K562 (cell line): ENCODE results near the gene MTHFR. TPM values are rescaled to one million over a fixed set of nuclear protein-coding genes. Genes with fewer than 3 reads are reported as not detected.
A peak's percentile ranks its signal among the peaks of the same experiment; 100 is the strongest.

Experiments used
- ESRRB ChIP-seq: fragments of 250-450 bp; sonication (Bioruptor Pico); IDR thresholded peaks from 2 replicates; pipeline ENCODE4 v1.5.0; 2020; ENCODE audit warnings: mild to moderate bottlenecking, moderate library complexity, borderline replicate concordance
- FOXP1 ChIP-seq: sonication (generic); formaldehyde crosslinking; IDR thresholded peaks from 2 replicates; pipeline ENCODE4 v1.8.0; 2022; ENCODE audit warnings: mild to moderate bottlenecking, missing genetic modification reagents
- HMGN3 ChIP-seq: IDR thresholded peaks from 2 replicates; pipeline ENCODE4 v1.6.1; 2011; ENCODE audit warnings: borderline replicate concordance, low read depth, mild to moderate bottlenecking, mixed read lengths, low read length; ENCODE audit not compliant: insufficient read length; ENCODE audit errors: extremely low read depth
- IRF1 ChIP-seq: sonication (generic); formaldehyde crosslinking; IDR thresholded peaks from 2 replicates; pipeline ENCODE4 v1.8.0; 2022; ENCODE audit warnings: missing genetic modification reagents, mild to moderate bottlenecking, borderline replicate concordance
- MTA2 ChIP-seq: fragments of 450-650 bp; IDR thresholded peaks from 2 replicates; pipeline ENCODE4 v1.6.1; 2016; ENCODE audit warnings: low read depth
- NFE2 ChIP-seq: IDR thresholded peaks from 2 replicates; pipeline ENCODE4 v1.6.1; 2014; ENCODE audit warnings: antibody characterized with exemption, low read depth
- RBFOX2 ChIP-seq: fragments of 200-400 bp; formaldehyde crosslinking; IDR thresholded peaks from 2 replicates; pipeline ENCODE4 v1.6.1; 2017; ENCODE audit warnings: low read depth, mild to moderate bottlenecking, low read length, moderate library complexity
- TCF15 ChIP-seq: fragments of 250-450 bp; sonication (Bioruptor Pico); IDR thresholded peaks from 2 replicates; pipeline ENCODE4 v1.8.0; 2022; ENCODE audit warnings: moderate library complexity, mild to moderate bottlenecking, inconsistent platforms
- TSHZ1 ChIP-seq: fragments of 250-450 bp; sonication (Bioruptor Pico); IDR thresholded peaks from 2 replicates; pipeline ENCODE4 v1.4.0; 2020; ENCODE audit warnings: mild to moderate bottlenecking, moderate library complexity
- ZBTB9 ChIP-seq: fragments of 450-650 bp; formaldehyde crosslinking; IDR thresholded peaks from 2 replicates; pipeline ENCODE4 v1.4.0; 2020; ENCODE audit warnings: mild to moderate bottlenecking, moderate library complexity
- ZNF24 ChIP-seq: fragments of 450-650 bp; IDR thresholded peaks from 2 replicates; pipeline ENCODE4 v1.6.1; 2016
- ZNF431 ChIP-seq: sonication (generic); formaldehyde crosslinking; IDR thresholded peaks from 2 replicates; pipeline ENCODE4 v1.8.0; 2022; ENCODE audit warnings: mild to moderate bottlenecking, missing genetic modification reagents
- ZNF449 ChIP-seq: fragments of 250-450 bp; sonication (Bioruptor Pico); IDR thresholded peaks from 2 replicates; pipeline ENCODE4 v1.8.0; 2022; ENCODE audit warnings: moderate library complexity, mild to moderate bottlenecking, inconsistent platforms
- ZNF740 ChIP-seq, 3 experiments: fragments of 200-800 bp in 1 of 3; sonication (Bioruptor generic) in 1 of 3; sonication (generic) in 1 of 3; formaldehyde crosslinking in 1 of 3; IDR thresholded peaks; 2 replicates each; pipeline versions ENCODE4 v1.6.1 to v1.8.0; 2016 to 2022; ENCODE audit warnings: mild to moderate bottlenecking in 2 of 3, missing compliant biosample characterization in 2 of 3, missing genetic modification characterization in 2 of 3, missing genetic modification reagents in 1 of 3
- polyA plus RNA-seq, 8 experiments: library from polyadenylated mRNA; depleted of rRNA in 4 of 8; stranded (reverse) in 5 of 8; unstranded in 3 of 8; fragments of >200 nt; fragmentation: Nextera tagmentation in 2 of 8; fragmentation: Illumina TruSeq in 1 of 8; extraction: Ambion mirVana in 2 of 8; extraction: Trizol in 1 of 8; gene quantifications; 2 replicates each; pipeline versions ENCODE4 v1.2.1 to v1.2.3, GENCODE V29; 2011 to 2014; ENCODE audit warnings: inconsistent platforms in 1 of 8, missing spikeins in 1 of 8
- total RNA-seq, 7 experiments: library from RNA; depleted of rRNA in 6 of 7; stranded (reverse); fragments of >200 nt in 6 of 7; fragmentation: Illumina TruSeq in 2 of 7; extraction: Trizol in 2 of 7; gene quantifications; 2 replicates each; pipeline versions ENCODE4 v1.2.1 to v1.2.3, GENCODE V29; 2011 to 2021; ENCODE audit warnings: low replicate concordance in 1 of 7
- TF ChIP-seq, protein P1 (sequence below): sonication (generic); formaldehyde crosslinking; IDR thresholded peaks from 2 replicates; pipeline ENCODE4 v1.8.0; 2022; ENCODE audit warnings: missing genetic modification reagents, mild to moderate bottlenecking, moderate library complexity, borderline replicate concordance

Gene MTHFR
- total and polyA plus RNA-seq, 9 of the 15 experiments (the other 6 are each of a cell fraction or from before 2014, with no cell fraction given): 5.0 to 104 (median 62.6) TPM

DNA sequence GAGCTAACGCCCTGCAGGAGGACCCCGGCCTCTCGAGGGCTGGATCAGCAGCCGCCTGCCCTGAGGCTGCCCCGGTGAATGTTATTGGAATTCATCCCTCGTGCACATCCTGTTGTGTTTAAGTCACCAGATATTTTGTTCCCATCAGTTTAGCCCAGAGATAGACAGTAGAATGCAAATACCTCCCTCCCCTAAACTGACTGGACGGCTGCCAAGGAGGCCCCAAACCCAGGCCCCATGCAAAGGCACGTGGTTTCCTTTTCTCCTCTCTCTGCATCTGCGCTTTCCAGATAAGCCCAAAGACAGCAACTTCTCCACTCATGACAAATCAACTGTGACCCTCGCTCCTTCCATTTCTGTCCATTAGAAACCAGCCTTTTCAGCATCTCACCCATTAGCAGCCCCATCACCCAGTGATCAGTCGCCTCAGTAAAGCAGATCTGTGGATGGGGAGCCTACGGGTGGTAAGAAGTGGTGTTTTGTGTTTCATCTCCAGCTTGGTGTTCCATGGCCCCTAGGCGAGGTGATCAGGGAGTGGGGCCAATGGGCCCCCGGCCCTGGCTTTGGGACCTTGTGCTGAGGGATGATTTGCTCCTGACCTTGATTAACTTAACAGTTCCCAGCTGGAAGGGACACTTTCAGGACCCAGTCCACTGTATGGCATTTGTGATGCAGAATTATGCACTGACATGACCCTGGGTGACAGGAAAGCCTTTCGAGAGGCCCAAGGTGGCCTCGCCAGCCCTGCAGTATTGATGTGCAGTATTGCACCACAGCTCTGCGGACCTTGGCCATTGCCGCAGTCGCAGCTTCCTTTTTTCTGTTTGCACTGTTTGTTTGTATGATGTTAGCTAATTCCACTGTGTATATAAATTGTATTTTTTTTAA, 36.6 kb upstream of the MTHFR start (continued):
- TF ChIP-seq TSHZ1 (CRISPR knock-in tag) (no peak; the same call in 1 of the 2 replicates), ZNF740 (CRISPR knock-in tag; IDR thresholded peaks at IDR 0.05) (no peak), ZNF740 (tag; IDR thresholded peaks at IDR 0.05) (no peak; a peak in 1 of 4 replicates), HMGN3 (peak; percentile 90), MTA2 (peak; percentile 93), ESRRB (CRISPR knock-in tag) (0 out of 2 replicates have a peak, but pooled peaks have one; percentile 33), RBFOX2 (no peak), FOXP1 (CRISPR knock-in tag) (no peak), ZNF431 (CRISPR knock-in tag) (peak; percentile 45; the same call in 1 of the 2 replicates), ZBTB9 (no peak), ZNF449 (CRISPR knock-in tag) (no peak), TCF15 (peak; percentile 52; the same call in 1 of the 2 replicates), NFE2 (no peak), IRF1 (no peak), ZNF24 (peak; percentile 32; the same call in 1 of the 2 replicates)
- TF ChIP-seq, protein P1, sequence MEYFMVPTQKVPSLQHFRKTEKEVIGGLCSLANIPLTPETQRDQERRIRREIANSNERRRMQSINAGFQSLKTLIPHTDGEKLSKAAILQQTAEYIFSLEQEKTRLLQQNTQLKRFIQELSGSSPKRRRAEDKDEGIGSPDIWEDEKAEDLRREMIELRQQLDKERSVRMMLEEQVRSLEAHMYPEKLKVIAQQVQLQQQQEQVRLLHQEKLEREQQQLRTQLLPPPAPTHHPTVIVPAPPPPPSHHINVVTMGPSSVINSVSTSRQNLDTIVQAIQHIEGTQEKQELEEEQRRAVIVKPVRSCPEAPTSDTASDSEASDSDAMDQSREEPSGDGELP: peak; percentile 75
